Endothelial cell of umbilical vein (primary cell): ENCODE measurements around the gene ATP5PO. TPM values are rescaled to one million over a fixed set of nuclear protein-coding genes. Genes with fewer than 3 reads are reported as not detected.

Experiments
- BruUV-seq: library from RNA; stranded (reverse); fragments of 400-500 nt; replicated peaks from 2 replicates; lab custom pipeline; 2021; lab: Mats Ljungman, UMichigan
- CTCF ChIA-PET: fragments of 300-600, 350-600 bp; sonication (Branson Sonifier 250); formaldehyde crosslinking; loops from one replicate; lab custom pipeline; 2021; ENCODE audit warnings: antibody characterized with exemption, inconsistent platforms; lab: Charles Lee
- POLR2A ChIA-PET: fragments of 300-600, 350-600 bp; sonication (Branson Sonifier 250); formaldehyde crosslinking; loops from one replicate; lab custom pipeline; 2021; ENCODE audit warnings: antibody characterized with exemption, inconsistent platforms; lab: Charles Lee
- DNase-seq: peaks from one replicate; pipeline ENCODE4 v3.0.0-alpha.2; 2011; ENCODE audit warnings: low read depth, low spot score
- FAIRE-seq: peaks from 2 replicates; lab custom pipeline; 2011; peaks lifted over from hg19 to GRCh38; lab: Jason Lieb, UNC
- H2AFZ ChIP-seq: 2 replicates; pipeline ENCODE4 v1.6.0; 2012; ENCODE audit warnings: low read depth, low read length, control low read depth, inconsistent platforms
- H3K27ac ChIP-seq: 2 replicates; pipeline ENCODE4 v1.5.1; 2011; ENCODE audit warnings: low read depth, mild to moderate bottlenecking, control low read depth, low read length, moderate library complexity; ENCODE audit not compliant: insufficient read depth
- H3K27me3 ChIP-seq, 2 experiments: 2 replicates each; pipeline versions ENCODE4 v1.6.0 to v1.6.1; 2011; ENCODE audit warnings: low read length in 2 of 2, mixed read lengths in 1 of 2; ENCODE audit not compliant: control insufficient read depth in 2 of 2, insufficient read depth in 2 of 2
- H3K36me3 ChIP-seq, 2 experiments: 2 replicates in 1 of 2; 3 replicates in 1 of 2; pipeline ENCODE4 v1.5.1; 2011; ENCODE audit warnings: low read length in 2 of 2, mild to moderate bottlenecking in 1 of 2, moderate library complexity in 1 of 2; ENCODE audit not compliant: control insufficient read depth in 2 of 2, insufficient read depth in 2 of 2; ENCODE audit errors: extremely low read depth in 1 of 2
- H3K4me1 ChIP-seq: 3 replicates; pipeline ENCODE4 v1.5.1; 2011; ENCODE audit warnings: mild to moderate bottlenecking, low read length; ENCODE audit not compliant: control insufficient read depth, insufficient read depth; ENCODE audit errors: extremely low read depth
- H3K4me2 ChIP-seq: 2 replicates; pipeline ENCODE4 v1.6.1; 2011; ENCODE audit warnings: low read length, control low read depth, mixed read lengths; ENCODE audit not compliant: insufficient read depth
- H3K4me3 ChIP-seq, 3 experiments: fragments of 200-600 bp in 1 of 3; sonication (generic), shearing (Covaris generic) in 1 of 3; replicated peaks in 1 of 3; 2 replicates each; pipeline ENCODE4 v1.5.1; 2011 to 2016; ENCODE audit warnings: control low read depth in 3 of 3, low read length in 3 of 3, mild to moderate bottlenecking in 2 of 3, inconsistent platforms in 1 of 3, low read depth in 1 of 3, moderate library complexity in 1 of 3; ENCODE audit not compliant: insufficient read depth in 1 of 3
- H3K79me2 ChIP-seq: 2 replicates; pipeline ENCODE4 v1.6.0; 2012; ENCODE audit warnings: low read length, inconsistent platforms; ENCODE audit not compliant: control insufficient read depth, insufficient read depth
- H3K9ac ChIP-seq: replicated peaks from 2 replicates; pipeline ENCODE3; 2011; ENCODE audit warnings: low read length, control low read depth; ENCODE audit not compliant: insufficient read depth; ENCODE audit errors: extremely low read depth
- H3K9me1 ChIP-seq: replicated peaks from 3 replicates; pipeline ENCODE4 v1.6.0; 2011; ENCODE audit warnings: mild to moderate bottlenecking, low read length; ENCODE audit not compliant: control insufficient read depth, insufficient read depth; ENCODE audit errors: extremely low read depth
- H3K9me3 ChIP-seq: replicated peaks from 2 replicates; pipeline ENCODE4 v1.5.1; 2012; ENCODE audit warnings: low read length, inconsistent platforms; ENCODE audit not compliant: control insufficient read depth, insufficient read depth
- H4K20me1 ChIP-seq: replicated peaks from 2 replicates; pipeline ENCODE3; 2011; ENCODE audit warnings: mild to moderate bottlenecking, low read length; ENCODE audit not compliant: control insufficient read depth, insufficient read depth; ENCODE audit errors: extremely low read depth
- EZH2 ChIP-seq: IDR thresholded peaks from 2 replicates; pipeline ENCODE4 v1.6.1; 2012; ENCODE audit warnings: borderline replicate concordance, low read depth, mild to moderate bottlenecking, moderate library complexity, low read length, inconsistent platforms; ENCODE audit not compliant: severe bottlenecking
- FOS ChIP-seq: IDR thresholded peaks from 2 replicates; pipeline ENCODE4 v1.6.1; 2011; ENCODE audit warnings: mild to moderate bottlenecking, low read length, moderate library complexity, borderline replicate concordance; ENCODE audit not compliant: insufficient read depth
- GATA2 ChIP-seq: IDR thresholded peaks from 2 replicates; pipeline ENCODE4 v1.7.0; 2011; ENCODE audit warnings: low read depth, mild to moderate bottlenecking, moderate library complexity, mixed read lengths, low read length; ENCODE audit not compliant: insufficient read length, insufficient read depth
- JUN ChIP-seq: IDR thresholded peaks from 2 replicates; pipeline ENCODE4 v1.6.1; 2011; ENCODE audit warnings: borderline replicate concordance, low read depth; ENCODE audit not compliant: insufficient read length, insufficient read depth
- MYC ChIP-seq: IDR thresholded peaks from one replicate; pipeline ENCODE4 v1.6.1; 2011; ENCODE audit warnings: mild to moderate bottlenecking, low read depth, low read length
- POLR2A ChIP-seq: IDR thresholded peaks from 2 replicates; pipeline ENCODE4 v1.6.1; 2012; ENCODE audit warnings: low read depth, mild to moderate bottlenecking, control low read depth, low read length
- POLR2AphosphoS5 ChIP-seq: IDR thresholded peaks from 2 replicates; pipeline ENCODE4 v1.6.1; 2012; ENCODE audit warnings: low read depth, mild to moderate bottlenecking, control low read depth, low read length, moderate library complexity; ENCODE audit not compliant: insufficient read depth
- dilution Hi-C: fragments of 300-500 bp; cut with MboI; formaldehyde crosslinking; loops from one replicate; pipeline ENCODE4 v1.15.0; 2019; ENCODE audit warnings: low sequenced_read_pairs; ENCODE audit not compliant: extremely low pct_ligation_motif_present
- intact Hi-C: fragments of 100-400 bp; cut with micrococcal nuclease; formaldehyde crosslinking; loops from one replicate; pipeline ENCODE4 v1.10.0; 2022
- polyA plus RNA-seq, 4 experiments: library from polyadenylated mRNA; depleted of rRNA in 3 of 4; stranded (reverse) in 3 of 4; unstranded in 1 of 4; fragments of >200 nt; gene quantifications; 2 replicates each; pipeline versions ENCODE4 v1.2.1 to v1.2.3, GENCODE V29; 2011 to 2012; ENCODE audit warnings: missing spikeins in 1 of 4
- total RNA-seq: library from RNA; stranded (reverse); gene quantifications from 2 replicates; pipeline ENCODE4 v1.2.3, GENCODE V29; 2021
- TF ChIP-seq, protein P1 (sequence below), 2 donors: IDR thresholded peaks; 1 replicate in 1 of 2; 2 replicates in 1 of 2; pipeline ENCODE4 v1.5.1; 2011; ENCODE audit warnings: low read length in 2 of 2, mild to moderate bottlenecking in 2 of 2, moderate library complexity in 2 of 2, control low read depth in 1 of 2, inconsistent platforms in 1 of 2, low read depth in 1 of 2; ENCODE audit not compliant: insufficient read depth in 1 of 2; ENCODE audit errors: extremely low read depth in 1 of 2
- TF ChIP-seq, protein P2 (sequence below): IDR thresholded peaks from 2 replicates; pipeline ENCODE4 v1.6.1; 2011; ENCODE audit not compliant: insufficient read depth, insufficient read length

The ATP5PO gene
- total and polyA plus RNA-seq, 2 donors (not counting 3 experiments of a cell fraction or from before 2014, with no cell fraction given) = 187 to 207 TPM

DNA sequence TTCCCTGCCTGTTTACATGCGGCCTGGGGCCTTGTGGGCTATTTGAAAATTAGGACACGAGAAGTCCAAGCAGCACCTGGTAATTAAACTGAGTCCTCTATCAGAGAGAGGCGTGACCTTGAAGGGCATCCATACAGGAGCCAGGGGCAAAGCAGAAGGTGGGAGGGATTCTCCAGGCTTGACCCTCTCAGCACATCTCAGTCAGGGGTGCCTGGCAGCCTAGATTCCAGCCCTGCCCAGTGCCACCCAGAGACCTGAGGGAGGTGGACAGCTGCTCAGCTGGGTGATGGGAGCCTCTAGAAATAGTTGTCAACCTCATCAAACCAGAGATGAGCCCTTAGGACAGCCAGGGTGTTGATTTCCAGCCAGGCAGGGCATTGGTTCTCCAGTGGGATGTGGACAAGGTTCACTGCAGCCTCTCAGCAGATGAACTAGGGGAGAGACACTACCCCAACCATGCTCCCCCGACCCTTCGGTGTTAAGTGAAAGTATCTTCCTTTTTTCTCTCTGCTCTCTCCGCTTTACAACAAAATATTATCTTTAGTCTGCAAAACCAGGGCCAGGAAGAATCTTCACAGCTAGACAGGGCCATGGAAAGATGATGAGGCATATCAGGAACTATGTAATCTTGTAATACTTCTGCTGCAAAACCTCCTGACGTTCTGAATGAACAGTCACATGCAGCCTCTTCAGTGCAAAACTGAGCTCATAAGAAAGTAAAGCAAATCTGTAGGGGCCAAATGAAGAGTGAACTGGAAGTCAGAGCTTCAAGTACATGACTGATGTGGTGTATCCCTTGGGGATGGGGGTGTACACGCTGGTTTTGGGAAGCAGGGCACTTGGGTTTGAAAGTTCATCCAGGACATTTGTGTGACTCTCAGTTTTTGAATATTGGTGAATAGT, 35.9 kb upstream of the ATP5PO start:
- H3K36me3 ChIP-seq = no peaks in the 10 kb centered on the region
- BruUV-seq = no TSS peak
- DNase-seq (no peak), FAIRE-seq (no peak)
- H2AFZ ChIP-seq = no peak overlapping the region
- H4K20me1 ChIP-seq = no peaks in the 10 kb centered on the region
- CTCF ChIA-PET = interaction anchor here (1.1 to 1.4 kb wide), 2 partner anchors 12 to 28 kb away, joined by 3 to 4 read pairs; no protein-coding TSS in a partner anchor
- no peaks in the 10 kb centered on the region for H3K27me3 ChIP-seq
- H3K79me2 ChIP-seq = no peaks in the 10 kb centered on the region
- dilution Hi-C loops (no loop called here), intact Hi-C loops (no loop called here)
- H3K4me2 ChIP-seq = no peak overlapping the region
- peaks cover 19% of the 10 kb centered on the region for H3K4me1 ChIP-seq
- TF ChIP-seq GATA2 (no peak), JUN (no peak), POLR2AphosphoS5 (no peak), MYC (no peak), FOS (no peak), EZH2 (no peak), POLR2A (no peak)
- TF ChIP-seq, protein P1, sequence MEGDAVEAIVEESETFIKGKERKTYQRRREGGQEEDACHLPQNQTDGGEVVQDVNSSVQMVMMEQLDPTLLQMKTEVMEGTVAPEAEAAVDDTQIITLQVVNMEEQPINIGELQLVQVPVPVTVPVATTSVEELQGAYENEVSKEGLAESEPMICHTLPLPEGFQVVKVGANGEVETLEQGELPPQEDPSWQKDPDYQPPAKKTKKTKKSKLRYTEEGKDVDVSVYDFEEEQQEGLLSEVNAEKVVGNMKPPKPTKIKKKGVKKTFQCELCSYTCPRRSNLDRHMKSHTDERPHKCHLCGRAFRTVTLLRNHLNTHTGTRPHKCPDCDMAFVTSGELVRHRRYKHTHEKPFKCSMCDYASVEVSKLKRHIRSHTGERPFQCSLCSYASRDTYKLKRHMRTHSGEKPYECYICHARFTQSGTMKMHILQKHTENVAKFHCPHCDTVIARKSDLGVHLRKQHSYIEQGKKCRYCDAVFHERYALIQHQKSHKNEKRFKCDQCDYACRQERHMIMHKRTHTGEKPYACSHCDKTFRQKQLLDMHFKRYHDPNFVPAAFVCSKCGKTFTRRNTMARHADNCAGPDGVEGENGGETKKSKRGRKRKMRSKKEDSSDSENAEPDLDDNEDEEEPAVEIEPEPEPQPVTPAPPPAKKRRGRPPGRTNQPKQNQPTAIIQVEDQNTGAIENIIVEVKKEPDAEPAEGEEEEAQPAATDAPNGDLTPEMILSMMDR (IDR thresholded peaks at IDR 0.05; ENCODE audit: extremely low read depth in 1 of 2, insufficient read depth in 1 of 2, low read depth in 1 of 2, low read length in 2 of 2) = no peak
- TF ChIP-seq, protein P2, sequence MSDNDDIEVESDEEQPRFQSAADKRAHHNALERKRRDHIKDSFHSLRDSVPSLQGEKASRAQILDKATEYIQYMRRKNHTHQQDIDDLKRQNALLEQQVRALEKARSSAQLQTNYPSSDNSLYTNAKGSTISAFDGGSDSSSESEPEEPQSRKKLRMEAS = no peak
- H3K27ac ChIP-seq = no peak overlapping the region
- no peak overlapping the region for H3K9ac ChIP-seq
- POLR2A ChIA-PET = no interaction called here
- H3K4me3 ChIP-seq = no peak overlapping the region
- H3K9me3 ChIP-seq = no peaks in the 10 kb centered on the region
- H3K9me1 ChIP-seq = no peaks in the 10 kb centered on the region
